Neuronal stem cell (in vitro differentiated cells): Measurements from ENCODE around the gene AFP.

Experiments
- DNase-seq: peaks from one replicate; pipeline ENCODE4 v3.0.0-alpha.2; 2013; ENCODE audit warnings: low spot score
- H2AFZ ChIP-seq: one replicate; pipeline ENCODE4 v1.6.1; 2013; ENCODE audit warnings: mild to moderate bottlenecking, low read length, inconsistent platforms
- H2AK5ac ChIP-seq: 2 replicates; pipeline ENCODE4 v1.6.1; 2013; ENCODE audit warnings: low read depth, mild to moderate bottlenecking, inconsistent platforms, low read length, moderate library complexity, mixed read lengths
- H2BK120ac ChIP-seq: 2 replicates; pipeline ENCODE4 v1.6.1; 2013; ENCODE audit warnings: low read depth, mild to moderate bottlenecking, inconsistent platforms, low read length, moderate library complexity, mixed read lengths
- H2BK12ac ChIP-seq: one replicate; pipeline ENCODE4 v1.6.1; 2013; ENCODE audit warnings: low read length, inconsistent platforms
- H2BK15ac ChIP-seq: 2 replicates; pipeline ENCODE4 v1.6.1; 2013; ENCODE audit warnings: mild to moderate bottlenecking, low read length, inconsistent platforms, mixed read lengths
- H2BK5ac ChIP-seq: one replicate; pipeline ENCODE4 v1.6.1; 2013; ENCODE audit warnings: inconsistent platforms, mild to moderate bottlenecking, low read length, moderate library complexity
- H3K14ac ChIP-seq: one replicate; pipeline ENCODE4 v1.6.1; 2013; ENCODE audit warnings: low read length, inconsistent platforms
- H3K18ac ChIP-seq: 2 replicates; pipeline ENCODE4 v1.6.1; 2013; ENCODE audit warnings: low read length, inconsistent platforms
- H3K23ac ChIP-seq: 2 replicates; pipeline ENCODE4 v1.6.1; 2013; ENCODE audit warnings: low read depth, mild to moderate bottlenecking, mixed read lengths, low read length, inconsistent platforms; ENCODE audit not compliant: poor library complexity
- H3K27ac ChIP-seq: replicated peaks from 3 replicates; pipeline ENCODE4 v1.5.1; 2013; ENCODE audit warnings: low read length, inconsistent platforms
- H3K27me3 ChIP-seq, 3 experiments: 2 replicates each; pipeline ENCODE4 v1.6.1; 2013; ENCODE audit warnings: low read length in 3 of 3, mild to moderate bottlenecking in 2 of 3, inconsistent platforms in 1 of 3, low read depth in 1 of 3, mixed read lengths in 1 of 3, moderate library complexity in 1 of 3; ENCODE audit not compliant: control insufficient read depth in 3 of 3, insufficient read depth in 3 of 3
- H3K36me3 ChIP-seq, 2 donors: replicated peaks in 1 of 2; 2 replicates each; pipeline ENCODE4 v1.6.1; 2013; ENCODE audit warnings: low read length in 2 of 2; ENCODE audit not compliant: control insufficient read depth in 2 of 2, insufficient read depth in 2 of 2
- H3K4ac ChIP-seq: 2 replicates; pipeline ENCODE4 v1.6.1; 2013; ENCODE audit warnings: inconsistent platforms, mild to moderate bottlenecking, low read length, moderate library complexity
- H3K4me1 ChIP-seq, 2 donors: 1 replicate in 1 of 2; 2 replicates in 1 of 2; pipeline ENCODE4 v1.6.1; 2013; ENCODE audit warnings: low read length in 2 of 2, low read depth in 1 of 2; ENCODE audit not compliant: control insufficient read depth in 2 of 2, insufficient read depth in 1 of 2
- H3K4me2 ChIP-seq: one replicate; pipeline ENCODE4 v1.6.1; 2013; ENCODE audit warnings: mild to moderate bottlenecking, low read length, inconsistent platforms; ENCODE audit not compliant: insufficient read depth, poor library complexity, severe bottlenecking
- H3K4me3 ChIP-seq, 2 donors: 2 replicates each; pipeline ENCODE4 v1.5.1; 2013; ENCODE audit warnings: low read length in 2 of 2, mild to moderate bottlenecking in 2 of 2, inconsistent platforms in 1 of 2, moderate library complexity in 1 of 2
- H3K79me1 ChIP-seq: one replicate; pipeline ENCODE4 v1.6.1; 2013; ENCODE audit warnings: low read depth, mild to moderate bottlenecking, inconsistent platforms, low read length, moderate library complexity
- H3K9ac ChIP-seq: one replicate; pipeline ENCODE4 v1.6.1; 2013; ENCODE audit warnings: mild to moderate bottlenecking, low read depth, low read length, inconsistent platforms; ENCODE audit not compliant: poor library complexity
- H3K9me3 ChIP-seq, 2 donors: replicated peaks in 1 of 2; 2 replicates each; pipeline versions ENCODE3 to v1.6.1; 2013; ENCODE audit warnings: low read length in 2 of 2, mild to moderate bottlenecking in 2 of 2, inconsistent platforms in 1 of 2, low read depth in 1 of 2, mixed read lengths in 1 of 2, moderate library complexity in 1 of 2; ENCODE audit not compliant: control insufficient read depth in 2 of 2, insufficient read depth in 1 of 2
- H4K8ac ChIP-seq: one replicate; pipeline ENCODE4 v1.6.1; 2013; ENCODE audit warnings: low read depth, mild to moderate bottlenecking, inconsistent platforms, low read length, moderate library complexity
- H4K91ac ChIP-seq: one replicate; pipeline ENCODE4 v1.6.1; 2013; ENCODE audit warnings: low read length, low read depth, mild to moderate bottlenecking, inconsistent platforms; ENCODE audit not compliant: poor library complexity
- WGBS, 2 donors: extraction: QIAGEN DNeasy Blood & Tissue Kit; methylation state at CpG; one replicate each; pipeline ENCODE4 v1.1.7; 2013; ENCODE audit warnings: missing lambda C conversion rate in 2 of 2, mixed read lengths in 1 of 2; ENCODE audit not compliant: insufficient read length in 2 of 2, insufficient replicate concordance in 1 of 2; ENCODE audit errors: extremely low coverage in 2 of 2; 5-methylcytosine and 5-hydroxymethylcytosine counted together

The AFP gene

GRCh38 chr4:73429118-73429517, 6.9 kb upstream of the AFP start:
- no peak overlapping the region for H2BK12ac ChIP-seq
- H3K4me1 ChIP-seq, result no peaks in the 10 kb centered on the region

DNA sequence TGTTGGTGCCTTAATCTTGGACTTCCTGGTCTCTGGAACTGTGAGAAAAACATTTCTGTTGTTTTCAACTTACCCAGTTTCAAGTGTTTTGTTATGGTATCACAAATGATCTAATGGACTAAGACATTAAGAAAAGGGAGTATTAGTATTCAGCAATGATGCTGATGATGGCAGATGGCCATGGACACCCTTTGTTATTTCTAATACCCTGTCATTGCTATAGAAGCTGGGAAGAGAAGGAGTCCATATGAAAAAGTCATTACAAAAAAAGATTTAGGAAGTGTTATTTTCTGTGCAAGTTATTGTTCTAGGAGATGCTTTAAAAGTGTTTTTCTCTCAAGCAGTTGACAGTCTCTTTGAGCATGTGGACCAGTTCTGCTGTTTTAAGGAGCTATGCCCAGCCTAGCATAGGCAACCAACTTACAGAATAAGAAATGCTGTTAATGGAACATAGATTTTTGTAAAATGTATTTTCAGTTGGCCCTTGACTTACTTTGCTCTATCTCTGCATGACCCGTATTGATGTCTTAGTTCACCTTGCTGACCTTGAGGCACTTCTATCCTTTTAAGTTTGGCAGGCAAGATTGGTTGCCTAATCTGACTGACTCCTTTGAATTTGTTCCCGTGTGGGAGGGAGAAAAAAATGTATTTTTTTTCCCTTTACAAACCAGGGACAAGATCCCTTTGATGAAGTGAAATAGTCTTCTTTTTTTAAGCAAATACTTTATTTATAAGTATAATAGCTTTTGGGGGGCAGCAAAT, 6.0 kb upstream of the AFP start:
- WGBS, 2 donors, result no CpG with 5 or more reads among the region's 2 CpGs
- no peaks in the 10 kb centered on the region for H3K36me3 ChIP-seq
- H2BK15ac ChIP-seq, result no peak overlapping the region
- H3K27me3 ChIP-seq, result no peaks in the 10 kb centered on the region
- H2BK5ac ChIP-seq, result no peak overlapping the region
- no peak overlapping the region for H2AK5ac ChIP-seq
- no peaks in the 10 kb centered on the region for H3K4me1 ChIP-seq
- H3K9ac ChIP-seq, result no peak overlapping the region
- H4K91ac ChIP-seq, result no peak overlapping the region
- H3K4me3 ChIP-seq, result no peak overlapping the region
- no peak overlapping the region for H4K8ac ChIP-seq
- H3K14ac ChIP-seq, result no peak overlapping the region
- H3K27ac ChIP-seq, result no peak overlapping the region
- H2BK12ac ChIP-seq, result no peak overlapping the region
- no peak overlapping the region for H3K23ac ChIP-seq
- H2BK120ac ChIP-seq, result no peak overlapping the region
- H2AFZ ChIP-seq, result no peak overlapping the region
- H3K18ac ChIP-seq, result no peak overlapping the region
- H3K9me3 ChIP-seq, result no peaks in the 10 kb centered on the region
- no peak for DNase-seq
- H3K79me1 ChIP-seq, result no peaks in the 10 kb centered on the region
- no peak overlapping the region for H3K4ac ChIP-seq
- H3K4me2 ChIP-seq, result no peak overlapping the region

More at GRCh38 chr4:73429118-73429517, 6.9 kb upstream of the AFP start:
- Histone ChIP-seq H2BK5ac (no peak overlapping the region), H4K91ac (no peak overlapping the region), H3K4ac (no peak overlapping the region), H4K8ac (no peak overlapping the region), H3K27me3 (no peaks in the 10 kb centered on the region), H2BK120ac (no peak overlapping the region), H3K27ac (no peak overlapping the region), H3K4me3 (no peak overlapping the region), H3K18ac (no peak overlapping the region), H3K36me3 (no peaks in the 10 kb centered on the region), H3K9ac (no peak overlapping the region), H3K4me2 (no peak overlapping the region), H2BK15ac (no peak overlapping the region), H3K79me1 (no peaks in the 10 kb centered on the region), H3K9me3 (no peaks in the 10 kb centered on the region), H2AFZ (no peak overlapping the region), H3K14ac (no peak overlapping the region), H2AK5ac (no peak overlapping the region), H3K23ac (no peak overlapping the region)
- DNase-seq, result no peak
- no CpG with 5 or more reads among the region's 2 CpGs for whole genome bisulfite sequencing, 2 donors

GRCh38 chr4:73431813-73432168, 4.2 kb upstream of the AFP start:
- no peaks in the 10 kb centered on the region for H3K36me3 ChIP-seq
- no peaks in the 10 kb centered on the region for H3K4me1 ChIP-seq
- no peak overlapping the region for H4K8ac ChIP-seq
- H3K14ac ChIP-seq, result no peak overlapping the region
- no peak overlapping the region for H3K27ac ChIP-seq
- H3K9ac ChIP-seq, result no peak overlapping the region
- H2BK120ac ChIP-seq, result no peak overlapping the region
- H3K4me3 ChIP-seq, result no peak overlapping the region
- no peak overlapping the region for H3K4ac ChIP-seq
- no peaks in the 10 kb centered on the region for H3K9me3 ChIP-seq
- WGBS, 2 donors, result no CpG with 5 or more reads among the region's 1 CpG
- no peak overlapping the region for H2AFZ ChIP-seq
- H3K27me3 ChIP-seq, result no peaks in the 10 kb centered on the region
- H2BK15ac ChIP-seq, result no peak overlapping the region
- no peak overlapping the region for H4K91ac ChIP-seq
- H3K79me1 ChIP-seq, result no peaks in the 10 kb centered on the region
- H2AK5ac ChIP-seq, result no peak overlapping the region
- H2BK5ac ChIP-seq, result no peak overlapping the region
- no peak overlapping the region for H3K18ac ChIP-seq
- no peak overlapping the region for H2BK12ac ChIP-seq
- no peak overlapping the region for H3K4me2 ChIP-seq
- no peak overlapping the region for H3K23ac ChIP-seq
- DNase-seq, result no peak

DNA sequence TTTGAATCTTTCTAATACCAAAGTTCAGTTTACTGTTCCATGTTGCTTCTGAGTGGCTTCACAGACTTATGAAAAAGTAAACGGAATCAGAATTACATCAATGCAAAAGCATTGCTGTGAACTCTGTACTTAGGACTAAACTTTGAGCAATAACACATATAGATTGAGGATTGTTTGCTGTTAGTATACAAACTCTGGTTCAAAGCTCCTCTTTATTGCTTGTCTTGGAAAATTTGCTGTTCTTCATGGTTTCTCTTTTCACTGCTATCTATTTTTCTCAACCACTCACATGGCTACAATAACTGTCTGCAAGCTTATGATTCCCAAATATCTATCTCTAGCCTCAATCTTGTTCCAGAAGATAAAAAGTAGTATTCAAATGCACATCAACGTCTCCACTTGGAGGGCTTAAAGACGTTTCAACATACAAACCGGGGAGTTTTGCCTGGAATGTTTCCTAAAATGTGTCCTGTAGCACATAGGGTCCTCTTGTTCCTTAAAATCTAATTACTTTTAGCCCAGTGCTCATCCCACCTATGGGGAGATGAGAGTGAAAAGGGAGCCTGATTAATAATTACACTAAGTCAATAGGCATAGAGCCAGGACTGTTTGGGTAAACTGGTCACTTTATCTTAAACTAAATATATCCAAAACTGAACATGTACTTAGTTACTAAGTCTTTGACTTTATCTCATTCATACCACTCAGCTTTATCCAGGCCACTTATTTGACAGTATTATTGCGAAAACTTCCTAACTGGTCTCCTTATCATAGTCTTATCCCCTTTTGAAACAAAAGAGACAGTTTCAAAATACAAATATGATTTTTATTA, 3.6 kb upstream of the AFP start:
- Histone ChIP-seq H2BK15ac (no peak overlapping the region), H3K27me3 (no peaks in the 10 kb centered on the region), H3K27ac (no peak overlapping the region), H2BK12ac (no peak overlapping the region), H4K91ac (no peak overlapping the region), H3K23ac (no peak overlapping the region), H3K4me1 (no peaks in the 10 kb centered on the region), H3K18ac (no peak overlapping the region), H2AK5ac (no peak overlapping the region), H3K4me2 (no peak overlapping the region), H2BK120ac (no peak overlapping the region), H2BK5ac (no peak overlapping the region), H2AFZ (no peak overlapping the region), H3K79me1 (no peaks in the 10 kb centered on the region), H3K4me3 (no peak overlapping the region), H3K14ac (no peak overlapping the region), H3K9me3 (no peaks in the 10 kb centered on the region), H3K4ac (no peak overlapping the region), H3K9ac (no peak overlapping the region), H4K8ac (no peak overlapping the region), H3K36me3 (no peaks in the 10 kb centered on the region)
- WGBS, 2 donors, result no CpG with 5 or more reads among the region's 5 CpGs
- DNase-seq, result no peak
